Astrocyte (in vitro differentiated cells and primary cell): ENCODE data around the gene IGFALS.

ENCODE experiments used
- CTCF ChIP-seq: IDR thresholded peaks from 2 replicates; pipeline ENCODE4 v1.5.1; 2011; ENCODE audit warnings: low read depth, mild to moderate bottlenecking, inconsistent platforms, low read length, moderate library complexity; ENCODE audit not compliant: insufficient read depth
- EZH2 ChIP-seq: IDR thresholded peaks from 2 replicates; pipeline ENCODE4 v1.6.1; 2012; ENCODE audit warnings: mild to moderate bottlenecking, low read length, inconsistent platforms; ENCODE audit not compliant: insufficient read depth

- TF ChIP-seq CTCF (no peak), EZH2 (no peak)
Observed at GRCh38 chr16:1807626-1808025, 14.1 kb upstream of the IGFALS start.
